Stimulated activated CD8-positive, alpha-beta memory T cell treated with anti-CD3 and anti-CD28 coated beads, Interleukin-4, amount 100 ng/mL, for 1 hour (primary cell): Measurements from ENCODE around the gene PIK3R1.

Experiments used
- DNase-seq, 2 donors: peaks; one replicate each; pipeline ENCODE4 v3.0.0-alpha.2; 2020; ENCODE audit warnings: low read depth in 2 of 2, low spot score in 1 of 2

PIK3R1 gene

DNA sequence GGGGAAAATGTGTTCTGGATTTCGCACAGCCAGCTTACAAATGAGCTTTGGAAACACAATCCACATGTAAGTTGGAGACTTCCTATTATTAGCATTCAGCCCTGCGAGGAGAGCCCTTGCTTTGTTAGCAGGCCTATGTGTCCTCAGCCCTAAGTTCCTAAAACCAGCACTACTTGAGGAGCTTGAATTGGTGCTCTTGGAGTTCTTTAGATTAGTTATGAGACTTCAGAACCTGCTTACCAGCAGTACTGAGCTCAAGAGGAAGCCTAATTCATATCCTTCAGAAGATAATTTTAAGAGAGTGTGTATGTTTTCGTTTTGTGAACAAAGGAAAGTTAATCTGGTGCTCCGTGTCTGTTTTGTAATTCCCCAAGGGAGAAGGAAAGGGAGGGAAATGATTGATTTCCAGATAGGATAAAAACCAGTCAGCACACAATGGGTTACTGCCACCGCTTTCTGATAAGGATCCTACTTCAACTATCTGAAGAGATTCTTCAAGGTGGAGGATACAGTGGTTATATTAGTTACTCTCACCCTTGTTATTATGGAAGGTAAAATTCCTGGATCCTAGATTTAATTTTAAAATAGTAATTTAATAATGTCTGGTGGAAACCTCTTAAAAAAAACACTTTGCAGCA lies 35.2 kb downstream of the PIK3R1 start:
- DNase-seq = no peak

DNA sequence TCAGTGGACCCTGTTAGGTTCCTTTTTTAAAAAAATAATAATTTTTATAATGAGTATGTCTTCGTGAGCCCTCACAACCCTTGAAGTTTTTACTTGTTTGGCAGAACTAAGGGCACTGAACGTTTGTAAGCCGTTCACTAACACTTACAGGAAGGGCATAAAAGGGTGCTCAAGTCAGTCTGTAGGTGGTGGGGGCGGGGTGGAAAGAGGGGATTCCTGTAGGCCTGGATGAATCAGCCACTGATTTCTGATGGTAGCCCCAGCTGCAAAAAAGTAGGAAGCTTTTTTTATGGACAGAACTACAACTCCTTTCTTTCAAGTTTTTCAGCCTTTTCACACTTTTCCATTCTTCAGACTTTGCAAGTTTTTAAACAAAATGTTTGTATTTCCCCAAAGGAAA lies 35.8 kb downstream of the PIK3R1 start:
- peak in 1 of 2 donors; percentile 37 for DNase-seq

DNA sequence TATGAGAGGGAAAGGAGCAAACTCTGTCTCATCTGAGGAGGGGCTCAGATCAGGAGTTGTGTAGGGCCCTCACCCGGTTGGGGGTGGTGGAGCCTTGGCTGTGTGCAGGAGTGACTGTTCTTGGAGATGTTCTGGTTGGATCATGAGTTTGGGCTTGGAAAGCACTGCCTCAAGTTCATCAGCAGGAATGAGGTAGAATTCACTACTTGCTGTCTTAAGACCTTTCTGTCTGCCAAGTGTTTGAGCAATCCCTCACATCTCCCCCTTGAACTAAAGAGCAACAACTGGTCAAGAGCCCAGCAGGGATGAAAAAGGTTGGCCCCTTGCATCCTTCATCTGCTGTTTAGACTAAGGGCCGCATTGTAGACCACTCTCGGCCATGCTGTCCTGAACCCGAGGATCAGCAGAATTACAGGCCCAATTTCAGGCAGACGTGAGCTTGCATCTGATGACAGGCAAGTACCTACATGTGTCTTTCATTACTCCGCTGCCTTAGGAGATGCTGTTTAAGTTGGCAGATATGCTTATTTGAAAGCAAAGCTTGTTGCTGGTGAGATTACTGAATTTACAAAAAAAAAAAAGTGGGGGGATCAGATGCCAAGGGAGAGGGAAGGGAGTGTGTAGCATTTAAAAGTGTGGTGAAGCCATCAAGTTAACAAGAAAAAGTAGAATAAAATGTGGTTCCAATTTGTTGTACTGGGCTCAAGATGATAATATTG lies 36.4 kb downstream of the PIK3R1 start:
- no peak for DNase-seq

DNA sequence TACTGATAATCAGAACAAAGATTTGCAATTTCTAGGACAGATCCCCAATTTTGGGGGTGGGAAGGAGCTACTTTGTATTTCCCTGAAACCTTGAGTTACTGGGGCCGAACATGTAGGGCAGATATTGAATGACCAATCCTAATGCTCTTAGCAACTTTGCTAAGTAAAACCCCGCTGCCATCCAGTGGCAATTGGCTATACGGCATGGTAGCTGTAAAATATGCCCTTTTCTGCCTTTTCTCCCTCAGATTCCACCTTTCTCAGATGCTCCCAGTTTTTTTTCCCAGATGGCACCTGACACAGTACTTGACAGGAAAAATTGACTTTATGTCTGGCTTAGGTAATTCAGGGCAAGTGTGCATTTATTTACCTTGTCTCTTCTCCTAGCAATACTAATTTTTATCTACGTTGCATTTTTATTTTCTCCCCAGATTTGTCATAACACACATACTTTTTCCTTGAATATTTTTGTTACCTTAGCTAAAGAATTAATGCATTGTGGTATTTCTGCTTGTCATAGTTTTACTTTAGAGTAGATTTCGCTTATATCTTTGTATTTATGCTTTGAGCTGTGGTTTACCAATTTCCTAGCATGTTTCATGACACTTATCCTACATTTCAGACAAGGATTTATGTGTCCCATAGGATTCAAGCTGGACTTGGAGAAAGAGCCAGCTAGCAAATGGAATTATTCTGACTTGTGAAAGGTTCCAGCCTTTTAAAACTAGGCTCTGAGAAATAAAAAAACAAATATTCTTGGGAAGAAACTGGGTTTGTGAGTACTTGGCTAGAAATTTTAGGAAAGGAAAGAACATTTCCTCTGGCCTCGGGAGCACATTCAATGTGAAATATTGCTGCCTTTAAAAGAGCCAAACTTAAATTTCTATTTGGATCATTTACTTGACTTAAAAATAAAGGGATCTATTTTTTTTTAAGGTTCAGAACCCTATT lies 37.4 kb downstream of the PIK3R1 start:
- no peak for DNase-seq

DNA sequence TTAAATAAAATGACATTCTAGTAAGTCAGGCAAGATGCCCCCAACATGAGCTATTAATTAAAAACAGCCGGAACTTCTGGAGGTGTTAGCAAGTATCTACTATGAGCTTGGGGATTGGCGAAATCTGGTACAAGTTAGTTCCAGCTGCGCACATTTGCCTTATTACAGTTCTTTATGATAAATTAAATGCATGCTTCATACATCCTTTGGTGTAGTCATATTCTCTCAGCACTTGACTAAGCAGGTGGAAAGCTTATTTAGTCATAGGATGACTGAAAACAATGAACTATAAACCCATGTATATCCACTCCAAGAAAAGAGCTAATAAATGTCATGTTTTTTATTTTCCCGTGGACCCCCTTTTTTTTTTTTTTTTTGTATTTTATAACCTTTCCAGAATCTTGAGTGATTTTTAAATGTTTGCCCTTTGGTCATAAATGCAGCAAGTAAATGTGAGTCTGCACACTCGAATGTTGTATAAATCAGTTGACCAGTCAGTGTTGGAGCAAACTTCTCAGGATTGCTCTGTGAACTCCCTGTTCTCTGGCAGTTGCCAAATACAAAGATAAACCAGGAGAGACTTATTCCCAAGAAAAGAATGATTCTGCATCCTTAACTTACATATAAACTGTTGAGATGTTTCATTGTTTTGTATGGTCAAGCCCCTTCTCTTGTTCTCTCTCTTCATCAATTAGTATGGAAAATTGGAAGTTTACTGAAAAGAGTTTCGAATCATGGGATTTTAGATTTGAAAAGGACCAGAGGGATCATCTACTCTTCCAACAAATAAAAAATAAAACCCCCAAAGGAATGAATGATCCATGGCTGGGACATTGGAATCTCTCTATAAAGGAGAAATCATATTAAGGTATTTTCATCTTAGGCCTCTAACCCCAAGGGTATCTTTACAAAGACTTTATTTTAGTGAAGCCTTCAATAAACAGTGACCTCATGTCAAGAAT lies 38.3 kb downstream of the PIK3R1 start:
- no peak for DNase-seq

DNA sequence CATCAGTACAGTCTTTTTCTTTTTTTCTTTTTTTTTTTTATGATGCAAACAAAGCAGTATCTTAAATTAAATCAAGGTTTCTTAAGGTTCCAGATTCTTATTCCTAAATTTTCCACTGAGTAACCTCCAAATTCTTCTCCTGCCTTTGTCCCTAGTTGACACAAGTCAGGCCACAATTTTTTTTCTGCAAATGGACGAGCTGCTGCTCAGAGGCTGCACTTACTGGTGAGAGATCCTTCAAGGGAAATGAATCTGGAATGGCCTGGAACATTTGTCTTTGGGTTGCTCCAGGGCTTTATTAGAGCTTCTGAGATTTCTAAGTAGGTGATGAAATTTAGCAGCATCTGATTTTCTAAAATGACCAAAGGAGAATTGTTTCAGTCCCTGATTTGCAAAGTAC lies 39.3 kb downstream of the PIK3R1 start:
- DNase-seq = no peak

DNA sequence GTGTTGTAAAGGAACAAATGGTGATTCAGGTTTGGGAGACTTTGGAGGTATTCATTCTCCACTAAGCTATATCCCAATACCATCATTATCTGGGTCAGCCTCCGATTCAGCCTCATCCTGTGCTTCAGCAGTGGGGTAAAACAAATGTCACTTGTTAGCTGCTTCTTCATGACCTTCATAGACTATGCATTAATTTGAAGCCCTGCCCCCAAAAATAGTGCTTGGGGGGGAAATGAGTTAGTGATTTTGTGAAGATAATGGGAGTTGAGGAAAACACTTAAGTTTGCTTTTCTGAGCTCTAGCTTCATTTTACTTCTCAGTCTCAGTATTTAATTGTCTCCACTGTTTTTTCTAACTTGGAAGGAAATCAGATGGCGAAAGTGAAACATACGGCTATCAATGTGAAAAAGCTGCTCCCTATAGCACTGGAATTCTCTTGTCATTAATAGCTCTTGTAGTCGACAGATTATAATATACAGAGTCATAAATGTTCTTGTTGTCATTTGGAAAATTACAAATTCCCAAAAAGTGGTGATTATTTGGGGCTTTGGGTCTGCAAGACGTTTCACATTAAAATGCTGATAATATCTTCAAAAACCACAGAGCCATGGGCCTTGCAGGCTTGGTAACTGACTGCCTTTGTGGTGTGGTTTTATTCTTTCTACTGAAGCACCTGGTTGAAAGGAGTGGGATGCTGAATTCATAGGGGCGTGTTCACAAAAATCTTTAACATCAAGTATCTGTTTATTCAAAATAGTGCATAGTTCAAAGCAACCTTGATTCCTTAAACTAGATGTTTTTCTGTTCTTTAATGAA lies 40.0 kb downstream of the PIK3R1 start:
- DNase-seq = no peak

DNA sequence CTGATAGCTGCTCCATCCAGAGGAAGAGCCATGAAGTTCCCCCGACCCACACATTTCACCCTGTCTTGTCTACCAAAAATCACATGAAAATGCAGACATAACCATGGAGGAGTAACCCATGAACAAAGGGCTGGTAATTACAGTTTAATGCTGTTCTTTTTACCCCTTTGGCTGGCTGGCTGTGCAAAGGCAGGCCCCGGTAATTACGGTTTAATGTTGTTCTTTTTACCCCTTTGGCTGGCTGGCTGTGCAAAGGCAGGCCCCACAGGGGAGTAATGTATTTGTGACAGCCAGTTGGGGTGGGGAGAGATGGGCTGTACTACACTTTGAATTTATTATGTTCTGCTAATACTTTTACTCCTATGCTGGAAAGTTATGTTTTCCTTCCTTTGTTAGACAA lies 41.7 kb downstream of the PIK3R1 start:
- no peak for DNase-seq

DNA sequence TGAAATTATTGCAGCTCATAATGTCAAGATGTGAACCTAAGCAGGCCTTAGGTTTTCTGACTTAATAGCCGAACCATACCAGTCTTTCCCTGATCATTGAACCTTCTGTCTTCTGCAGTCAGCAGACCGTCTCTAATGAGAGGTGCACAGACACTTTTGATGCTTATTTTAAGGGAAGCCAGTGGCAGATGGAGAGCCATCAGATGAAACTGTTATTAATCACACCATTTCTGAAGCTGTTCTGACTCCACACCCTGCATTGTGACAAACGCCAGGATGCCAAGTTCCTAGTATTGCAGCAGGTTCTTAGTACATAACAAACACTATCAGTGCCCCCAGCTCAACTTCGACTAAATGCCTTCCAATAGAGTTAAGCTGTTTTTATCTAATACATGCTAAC lies 43.0 kb downstream of the PIK3R1 start:
- no peak for DNase-seq

DNA sequence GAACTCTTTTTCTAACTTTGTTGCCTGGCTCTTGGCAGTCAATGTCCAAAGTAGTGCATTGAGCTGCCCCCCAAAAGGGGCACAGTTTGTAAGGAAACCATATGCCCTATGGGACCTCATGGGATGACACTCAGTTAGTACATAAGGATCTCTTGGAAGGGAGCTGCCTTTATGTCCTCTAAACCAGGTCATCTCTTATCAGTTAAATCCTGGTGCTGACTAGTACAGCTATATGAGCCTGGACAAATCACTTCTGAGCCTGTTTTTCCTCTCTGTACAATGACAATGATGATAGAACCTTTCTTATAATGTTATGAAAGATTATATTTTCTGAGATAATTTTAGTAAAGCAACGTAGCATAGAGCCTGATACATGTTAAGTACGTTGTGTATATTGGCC lies 44.1 kb downstream of the PIK3R1 start:
- DNase-seq = no peak

DNA sequence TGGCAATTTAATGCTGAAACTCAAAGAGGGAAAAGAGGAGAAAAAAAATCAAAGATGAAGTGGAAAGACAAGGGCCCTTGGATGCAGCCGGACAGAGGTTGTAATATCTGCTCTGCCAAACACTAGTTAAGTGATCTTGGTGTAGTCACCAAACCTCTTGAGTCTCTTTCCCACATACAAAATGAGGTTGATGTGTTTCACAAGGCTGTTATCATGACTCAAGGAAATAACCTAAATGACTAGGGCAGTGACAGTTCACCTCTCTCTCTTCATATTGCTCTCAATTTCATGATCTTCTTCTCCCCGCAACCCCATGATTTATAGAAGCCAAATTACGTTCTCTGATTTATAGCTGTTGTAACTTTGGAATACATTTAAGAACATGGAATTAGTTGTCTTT lies 44.9 kb downstream of the PIK3R1 start:
- DNase-seq = no peak

DNA sequence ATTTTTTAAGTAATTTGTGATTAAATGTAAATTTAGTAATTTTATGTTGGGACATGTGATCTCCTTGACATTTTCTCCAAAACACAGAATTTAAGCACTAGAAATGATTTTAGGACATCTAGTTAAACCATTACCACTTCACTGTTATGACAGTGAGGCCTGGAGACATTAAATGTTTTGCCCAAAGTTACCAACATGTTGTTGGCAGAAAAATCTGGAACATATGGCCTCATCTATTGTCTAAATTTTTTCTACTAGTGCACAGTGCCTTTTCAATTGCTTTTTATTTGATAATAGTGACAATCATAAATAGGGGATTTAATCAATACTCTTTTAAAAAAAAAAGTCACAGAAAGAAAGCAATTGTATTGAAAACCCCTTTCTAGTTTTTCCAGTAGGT lies 45.6 kb downstream of the PIK3R1 start:
- DNase-seq = no peak

DNA sequence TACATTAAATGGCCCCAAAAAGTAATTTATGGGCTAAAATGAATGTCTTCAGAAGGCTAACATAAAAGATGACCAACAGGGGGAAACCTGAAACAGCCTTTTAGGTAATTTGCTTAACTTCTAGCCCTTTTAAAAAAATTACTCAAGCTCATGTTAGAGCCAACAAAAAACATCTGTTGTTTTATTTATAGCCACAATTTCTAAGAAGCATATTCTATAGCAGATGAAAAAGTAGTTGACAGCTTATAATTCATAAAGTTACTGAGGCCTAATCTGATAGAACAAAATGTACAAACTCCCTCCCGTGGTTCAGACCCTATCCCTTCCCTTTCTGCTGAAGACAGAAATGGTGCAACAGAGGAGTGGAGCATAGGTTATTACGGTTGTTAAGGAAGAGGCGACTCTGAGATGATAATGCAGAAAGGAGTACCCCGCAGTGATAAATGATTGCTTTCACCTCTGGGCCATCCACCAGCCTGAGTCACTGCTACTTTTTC lies 46.1 kb downstream of the PIK3R1 start:
- no peak for DNase-seq

DNA sequence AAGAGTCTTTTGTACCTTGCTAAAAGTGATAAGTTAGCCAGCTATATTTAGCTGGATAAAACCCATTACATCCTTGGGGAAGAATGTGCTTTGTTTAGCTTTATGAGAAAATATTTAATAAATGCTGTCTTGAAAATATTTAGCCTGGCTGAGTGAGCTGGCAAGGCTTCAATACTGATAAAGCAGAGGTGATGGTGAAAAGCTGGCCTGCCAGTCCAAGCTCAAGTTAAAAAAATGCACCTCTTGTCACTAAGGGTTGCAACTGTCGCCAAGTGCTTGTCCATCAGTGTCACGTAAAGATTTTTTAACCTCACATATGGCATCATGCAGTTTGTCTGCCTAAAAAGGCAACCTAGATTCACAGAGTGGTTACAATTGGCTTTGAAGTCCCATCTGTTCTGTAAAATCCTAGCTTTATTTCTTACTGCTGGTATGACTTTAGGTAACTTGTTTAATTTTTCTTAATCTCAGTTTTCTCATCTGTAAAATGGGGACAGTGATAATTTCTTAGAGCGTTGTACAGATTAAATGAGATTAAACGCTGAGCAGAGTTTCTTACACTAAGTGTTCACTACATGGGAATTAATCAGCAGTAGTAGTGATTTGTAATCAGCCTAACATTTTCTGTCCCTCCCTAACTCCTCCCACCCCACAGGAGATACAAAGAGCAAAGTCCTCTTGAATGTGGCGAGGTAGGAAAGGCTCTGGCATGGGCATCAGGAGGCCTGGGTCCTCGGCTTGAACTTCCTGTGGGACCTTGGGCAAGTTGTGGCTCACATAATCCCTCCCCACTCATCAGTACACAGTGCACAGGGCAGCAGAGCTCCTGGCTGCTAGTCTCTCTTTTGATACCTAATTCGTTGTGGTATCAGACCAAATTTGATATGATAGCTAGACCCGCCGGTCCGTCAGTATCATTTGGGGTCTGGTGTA lies 48.7 kb downstream of the PIK3R1 start:
- DNase-seq = no peak

DNA sequence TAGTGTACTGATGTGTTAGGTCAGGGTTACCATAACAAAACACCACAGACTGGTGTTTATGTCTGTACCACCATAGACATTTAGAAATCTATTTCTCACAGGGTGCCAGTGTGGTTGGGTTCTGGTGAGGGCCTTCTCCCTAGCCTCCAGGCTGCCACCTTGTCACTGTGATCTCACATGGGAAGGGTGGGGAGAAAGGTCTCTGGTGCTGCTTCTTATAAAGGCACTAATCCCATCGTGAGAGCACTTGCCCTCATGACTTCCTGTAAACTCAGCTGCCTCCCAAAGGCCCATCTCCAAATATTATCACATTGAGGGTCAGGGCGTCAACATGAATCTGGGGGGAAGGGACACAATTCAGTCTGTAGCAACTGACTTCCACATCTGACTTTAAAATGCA lies 49.8 kb downstream of the PIK3R1 start:
- DNase-seq = no peak

DNA sequence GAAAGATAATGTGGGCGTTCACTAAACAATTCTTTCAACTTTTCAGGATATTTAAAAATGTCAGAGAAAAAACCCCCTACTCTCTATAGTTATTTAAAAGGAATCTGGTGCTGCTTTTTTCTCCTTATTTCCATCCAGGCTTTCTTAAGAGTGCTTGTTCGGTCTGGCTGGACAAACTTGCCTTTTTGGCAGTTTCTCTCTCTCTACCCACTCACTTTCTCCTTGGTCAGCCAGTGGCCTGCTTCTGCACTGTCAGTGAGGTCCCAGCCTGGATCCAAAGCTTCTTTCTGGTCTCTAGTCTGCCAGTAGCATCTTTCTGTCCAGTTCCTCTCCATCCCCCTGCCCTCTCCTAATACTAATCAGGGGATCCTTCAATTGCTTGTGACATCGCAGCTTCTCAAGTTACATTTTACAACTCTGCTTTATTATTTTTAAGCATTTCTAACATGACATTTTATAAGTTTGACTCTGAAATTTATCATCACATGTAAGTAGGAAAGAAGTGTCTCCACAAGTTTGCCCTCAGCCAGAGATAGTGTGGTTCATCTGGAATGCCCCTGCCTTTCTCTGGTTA lies 50.4 kb downstream of the PIK3R1 start:
- no peak for DNase-seq

DNA sequence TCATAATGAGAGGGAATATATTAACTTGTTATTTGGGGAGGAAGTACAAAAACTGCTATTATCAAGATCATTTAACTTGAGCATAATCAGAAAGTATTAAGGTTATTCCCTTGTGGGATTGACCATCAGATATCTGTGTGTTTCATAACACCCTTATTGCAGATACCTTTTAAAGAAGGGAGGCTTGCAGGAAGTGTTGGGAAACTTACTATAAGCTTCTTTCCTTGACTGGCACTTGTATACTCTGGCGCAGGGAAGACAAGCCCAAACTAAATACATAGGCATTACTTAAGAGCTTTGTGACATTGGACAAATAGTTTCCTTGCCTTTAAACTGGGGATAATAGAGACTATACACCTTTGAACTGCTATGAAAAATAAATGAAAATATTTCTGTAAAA lies 50.9 kb downstream of the PIK3R1 start:
- DNase-seq = no peak

DNA sequence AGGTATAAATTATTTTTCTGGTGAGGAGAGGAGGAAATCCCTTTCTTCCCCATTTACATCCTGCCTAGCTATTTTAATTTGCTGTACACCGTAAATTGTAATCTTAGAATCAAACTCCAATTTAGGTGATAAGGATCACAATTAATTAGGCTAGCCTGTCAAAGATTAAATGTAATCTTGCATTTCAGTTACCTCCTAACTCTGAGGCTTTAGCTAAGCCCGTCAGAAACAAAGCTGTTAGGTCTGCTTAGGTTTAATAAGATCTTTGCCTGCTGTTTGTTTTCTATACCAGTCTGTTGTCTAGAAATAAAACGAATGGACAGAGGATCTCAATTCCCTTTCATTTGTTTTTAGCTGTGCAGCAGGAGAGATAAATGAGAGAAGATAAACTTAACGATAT lies 51.5 kb downstream of the PIK3R1 start:
- DNase-seq = no peak
